ENCODE results near the gene ITM2C.

ITM2C gene

DNA sequence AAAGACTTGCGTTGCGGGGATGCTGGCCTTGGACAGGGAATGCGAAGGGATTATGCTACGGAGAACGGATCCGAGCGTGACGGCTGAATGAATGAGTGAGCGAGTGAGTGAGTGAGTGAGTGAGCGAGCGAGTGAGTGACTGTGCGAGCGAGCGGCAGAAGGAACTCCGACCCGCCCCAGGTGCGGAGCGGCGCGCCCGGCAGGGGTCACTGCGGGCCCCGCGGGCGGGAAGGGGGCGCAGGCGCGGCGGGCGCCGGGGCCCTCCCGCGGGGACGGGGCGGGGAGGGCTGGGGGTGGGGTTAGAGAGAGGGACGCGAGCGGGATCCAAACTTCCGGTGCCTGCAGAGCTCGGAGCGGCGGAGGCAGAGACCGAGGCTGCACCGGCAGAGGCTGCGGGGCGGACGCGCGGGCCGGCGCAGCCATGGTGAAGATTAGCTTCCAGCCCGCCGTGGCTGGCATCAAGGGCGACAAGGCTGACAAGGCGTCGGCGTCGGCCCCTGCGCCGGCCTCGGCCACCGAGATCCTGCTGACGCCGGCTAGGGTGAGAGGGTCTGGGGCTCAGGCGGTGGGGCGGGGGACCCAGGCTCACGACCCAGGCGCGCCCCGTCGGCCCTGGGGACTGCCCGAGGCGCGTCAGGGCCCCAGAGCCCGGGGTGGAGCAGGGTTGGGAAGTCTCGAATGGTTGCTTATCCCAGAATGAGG, at the start of gene ITM2C:
Gene ITM2C, plus strand, starts transcription at position 338 of the 702 bp plus-strand sequence. Its CDS starts 84 bp downstream, at position 422.
- peak; percentile 78 to 84 for DNase-seq

DNA sequence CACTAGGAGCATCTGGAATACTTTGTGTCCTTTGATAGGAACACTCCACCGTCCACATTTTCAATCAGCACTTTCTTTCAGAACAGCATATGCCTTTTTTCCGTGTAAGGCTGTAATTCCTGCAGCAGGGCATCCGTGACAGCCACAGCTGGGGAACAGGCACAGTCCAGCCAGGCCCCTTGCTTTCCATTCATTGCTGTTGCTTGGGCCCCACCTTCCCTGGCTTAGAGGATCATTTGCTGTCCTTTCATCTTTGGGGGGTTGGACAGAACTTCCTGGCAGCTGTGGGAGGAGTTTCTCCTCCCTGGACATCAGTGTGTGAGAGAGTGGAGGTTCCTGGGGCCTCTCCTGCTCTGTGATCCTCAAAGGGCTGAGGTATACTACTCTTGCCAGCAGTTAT, 49.7 kb upstream of the ITM2C start:
- DNase-seq = no peak

GRCh38 chr2:230816735-230817134, 48.0 kb upstream of the ITM2C start:
- no peak for DNase-seq

GRCh38 chr2:230819433-230819832, 45.3 kb upstream of the ITM2C start:
- no peak for DNase-seq

- peak in 1 of 2 experiments; percentile 28 for DNase-seq
Observed at GRCh38 chr2:230821261-230821990, 43.3 kb upstream of the ITM2C start.

DNA sequence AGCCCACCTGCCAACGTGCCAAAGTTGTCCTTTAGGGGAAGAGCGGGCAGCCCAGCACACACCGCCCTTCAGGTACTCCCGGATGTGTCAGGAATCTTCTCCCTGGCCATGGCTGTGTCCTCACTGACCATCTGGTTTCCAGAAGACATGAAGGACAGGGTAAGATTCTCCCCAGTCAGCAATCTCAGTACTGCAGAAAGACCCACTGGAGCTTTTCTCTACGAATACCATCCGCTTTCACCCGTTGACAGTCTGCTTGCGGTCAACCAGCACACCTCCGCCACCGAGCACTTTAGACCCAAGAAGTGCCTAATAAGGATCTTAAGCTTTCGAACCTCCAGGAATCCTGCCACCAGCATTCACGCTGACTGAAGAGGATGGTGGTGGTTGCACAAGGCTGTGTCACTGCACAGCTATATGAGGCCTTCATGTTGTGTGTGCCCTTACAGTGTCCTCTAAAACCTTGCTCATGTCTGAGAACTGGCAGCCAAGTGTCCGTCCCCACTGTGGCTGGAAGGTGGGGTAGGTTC, 42.7 kb upstream of the ITM2C start:
- no peak for DNase-seq

GRCh38 chr2:230823264-230823964, 41.3 kb upstream of the ITM2C start:
- no peak for DNase-seq

GRCh38 chr2:230824406-230824978, 40.2 kb upstream of the ITM2C start:
- DNase-seq = peak; percentile 58 to 63

DNA sequence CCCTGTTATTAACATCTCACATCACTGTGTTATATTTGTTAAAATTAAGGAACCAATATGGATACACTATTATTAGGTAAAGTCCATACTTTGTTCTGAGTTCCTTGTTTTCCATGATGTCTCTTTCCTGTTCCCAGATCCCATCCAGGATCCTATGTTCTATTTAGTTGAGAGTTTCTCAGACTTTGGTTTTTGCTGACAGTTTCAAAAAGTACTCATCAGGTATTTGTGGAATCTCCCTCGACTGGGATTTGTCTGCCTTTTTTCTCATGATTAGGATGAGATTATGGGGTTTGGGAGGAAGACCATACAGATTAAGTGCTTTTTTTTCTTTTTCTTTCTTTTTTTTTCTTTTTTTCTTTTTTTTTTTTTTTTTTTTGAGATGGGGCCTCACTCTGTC, 39.4 kb upstream of the ITM2C start:
- no peak for DNase-seq

- DNase-seq = no peak
Observed at GRCh38 chr2:230827774-230828271, 36.9 kb upstream of the ITM2C start.

- DNase-seq = peak in 1 of 2 experiments; percentile 57
Observed at GRCh38 chr2:230828272-230828961, 36.3 kb upstream of the ITM2C start.

GRCh38 chr2:230829293-230829692, 35.4 kb upstream of the ITM2C start:
- no peak for DNase-seq

DNA sequence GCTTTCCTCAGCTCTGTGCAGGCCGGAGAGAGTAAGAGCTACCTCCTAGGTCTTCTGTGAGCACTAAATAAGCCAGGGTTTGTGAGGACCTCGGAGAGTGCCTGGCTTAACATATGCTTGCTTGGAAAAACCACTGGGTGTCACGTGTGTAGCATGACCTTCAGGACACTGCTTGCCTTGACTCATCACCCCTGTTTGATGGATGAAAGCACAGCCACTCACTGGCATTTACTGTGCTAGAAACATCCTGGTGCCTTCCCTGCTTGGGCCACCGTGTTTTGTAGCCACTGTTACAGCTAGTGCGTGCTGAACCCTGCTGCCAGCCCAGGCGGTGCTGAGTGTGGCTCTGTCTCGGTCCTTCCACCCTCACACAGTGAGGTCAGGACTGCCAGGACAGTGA, 34.8 kb upstream of the ITM2C start:
- DNase-seq = no peak

- DNase-seq = peak in 1 of 2 experiments; percentile 39
Observed at GRCh38 chr2:230830428-230830827, 34.3 kb upstream of the ITM2C start.

GRCh38 chr2:230840301-230840700, 24.4 kb upstream of the ITM2C start:
- no peak for DNase-seq

- DNase-seq = no peak
Observed at GRCh38 chr2:230842473-230842872, 22.3 kb upstream of the ITM2C start.

- DNase-seq = no peak
Observed at GRCh38 chr2:230843132-230843531, 21.6 kb upstream of the ITM2C start.

- DNase-seq = no peak
Observed at GRCh38 chr2:230846360-230846759, 18.4 kb upstream of the ITM2C start.

DNA sequence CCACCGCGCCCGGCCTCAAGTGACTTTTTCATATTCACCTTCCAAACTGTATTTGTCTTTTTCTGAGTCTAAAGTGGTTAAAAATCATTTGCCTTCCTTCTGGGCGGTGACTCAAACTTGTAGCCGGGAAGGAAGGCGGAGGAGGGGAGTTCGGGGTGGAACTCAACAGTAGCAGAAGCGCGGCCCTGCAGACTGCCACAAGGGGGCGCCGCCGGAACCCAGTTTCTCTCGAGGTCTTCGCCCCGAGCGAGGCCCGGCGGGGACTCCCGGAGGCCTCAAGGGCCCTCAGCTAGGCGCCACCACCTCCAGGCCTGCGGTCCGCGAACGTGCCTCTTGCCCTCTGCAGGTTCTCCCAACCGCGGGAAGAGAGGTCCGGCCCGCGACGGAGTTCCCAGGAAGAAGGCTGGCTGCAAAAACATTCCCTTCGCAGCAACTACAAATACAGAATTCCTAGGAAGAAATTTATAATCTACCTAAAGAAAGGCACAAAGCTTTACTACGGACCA, 16.8 kb upstream of the ITM2C start:
- DNase-seq = peak; percentile 97

DNA sequence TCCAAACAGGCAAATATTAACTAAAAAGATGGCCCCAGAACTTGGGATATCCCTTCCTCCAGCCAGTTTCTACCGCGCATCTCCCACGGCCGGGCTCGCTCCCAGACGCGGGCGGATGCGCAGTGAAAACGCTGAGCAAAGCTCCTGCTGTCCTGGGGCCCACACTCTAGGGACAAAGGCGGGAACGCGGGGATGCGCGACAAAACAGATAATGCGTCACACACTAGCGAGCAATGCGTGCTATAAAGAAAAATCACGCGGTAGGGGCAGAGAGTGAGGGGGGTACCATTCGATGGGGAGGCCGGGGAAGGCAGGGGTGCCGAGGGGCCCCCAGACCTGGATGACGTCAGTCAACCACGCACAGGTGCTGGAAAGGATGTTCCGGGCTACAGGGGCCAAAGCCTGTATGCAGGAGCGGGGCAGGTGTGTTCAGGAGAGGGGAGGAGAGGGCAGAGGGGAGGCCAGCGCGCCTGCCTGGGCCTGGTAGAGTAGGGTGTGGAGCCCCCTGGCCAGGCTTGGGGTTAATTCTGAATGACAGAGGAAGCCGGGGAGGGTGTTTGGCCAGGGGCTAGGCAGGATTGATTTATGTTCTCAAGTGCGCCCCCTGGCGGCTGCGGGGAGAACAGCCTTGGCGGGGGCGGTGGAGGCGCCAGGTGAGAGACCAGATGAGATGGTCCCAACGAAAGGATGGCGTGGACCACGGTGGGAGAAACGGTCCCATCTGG, 14.9 kb upstream of the ITM2C start:
- DNase-seq = peak; percentile 88 to 92

DNA sequence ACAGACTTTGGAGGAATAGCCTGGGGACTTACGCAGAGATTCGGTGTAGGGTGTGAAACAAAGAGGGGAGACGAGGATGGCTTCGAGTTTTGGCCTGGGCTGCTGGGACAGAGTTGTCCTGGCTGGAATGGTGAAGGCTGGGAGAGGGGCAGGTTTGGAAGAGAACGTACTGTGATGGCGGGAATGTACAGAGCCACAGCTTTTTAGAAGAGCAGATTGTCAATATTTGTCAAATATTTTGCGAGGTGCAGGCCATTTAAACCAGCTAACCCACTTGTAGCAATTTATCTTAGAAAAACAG, 14.4 kb upstream of the ITM2C start:
- no peak for DNase-seq

DNA sequence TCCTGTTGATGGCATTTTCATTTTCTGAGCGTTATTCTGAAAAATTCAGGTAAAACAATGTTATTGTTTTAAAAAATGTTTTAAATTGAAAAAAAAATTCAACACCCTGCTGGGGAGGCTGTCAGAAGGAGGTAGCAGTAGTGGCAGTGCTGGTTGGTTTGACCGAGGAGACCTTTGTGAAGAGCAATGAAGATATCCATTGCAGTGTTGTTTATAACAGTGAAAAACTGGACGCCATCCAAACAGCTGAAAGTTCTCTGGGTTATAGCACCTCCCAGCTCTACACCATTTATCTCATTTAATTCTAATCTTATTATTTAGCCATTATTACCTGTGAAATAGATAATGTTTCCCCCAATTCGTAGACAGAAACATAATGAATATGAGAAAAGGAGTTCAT, 12.6 kb upstream of the ITM2C start:
- DNase-seq = no peak

All from activated T-cell treated with anti-CD3 and anti-CD28 coated beads, Interleukin-2, amount 50 U/mL, for 48 hours (primary cell).